Stimulated activated CD8-positive, alpha-beta memory T cell treated with anti-CD3 and anti-CD28 coated beads, Interleukin-15, amount 100 ng/mL, for 24 hours (primary cell): ENCODE measurements around the gene FCN1.

ENCODE experiments used
- DNase-seq: peaks from one replicate; pipeline ENCODE4 v3.0.0-alpha.2; 2020; ENCODE audit warnings: low read depth

The FCN1 gene

GRCh38 chr9:134937164-134937555, 19.4 kb upstream of the FCN1 start:
- no peak for DNase-seq

DNA sequence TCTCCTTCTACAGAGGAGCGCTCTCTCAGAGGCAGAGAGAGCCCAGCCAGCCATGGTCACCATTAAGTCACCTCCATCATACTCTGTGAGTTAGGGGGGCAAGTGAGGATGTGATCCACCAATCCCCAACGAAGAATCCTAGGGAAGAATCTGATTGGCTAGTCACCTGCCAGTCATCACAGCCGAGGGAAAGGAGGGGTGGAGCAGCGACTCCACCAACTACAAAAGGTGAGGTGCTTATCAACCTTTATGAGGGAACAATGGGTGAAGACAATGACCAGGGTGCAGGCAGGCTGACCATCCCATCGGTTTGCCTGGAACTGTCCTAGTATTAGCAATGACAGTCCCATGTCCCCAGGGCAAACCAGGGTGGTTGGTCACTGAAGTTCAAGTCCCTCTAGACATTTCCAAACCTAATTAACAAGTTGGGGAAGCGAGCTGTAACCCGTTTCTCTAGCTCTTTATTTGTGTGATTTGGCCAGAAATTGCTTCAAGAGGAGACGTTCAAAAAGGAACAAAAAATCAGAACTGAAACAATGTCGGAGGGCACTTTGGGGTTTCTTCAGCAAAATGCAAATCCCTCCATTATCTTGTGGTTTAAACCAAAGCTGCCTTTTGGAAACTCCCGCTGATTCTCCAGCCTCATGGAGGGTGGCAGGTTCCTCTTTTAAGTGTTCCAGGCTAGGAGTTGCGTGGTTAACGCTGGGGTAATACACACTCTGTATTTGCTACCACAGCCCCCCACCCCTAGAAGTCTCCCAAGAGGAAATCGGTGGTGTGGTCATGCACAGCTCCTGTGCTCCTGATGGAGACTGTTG, 18.8 kb upstream of the FCN1 start:
- no peak for DNase-seq

DNA sequence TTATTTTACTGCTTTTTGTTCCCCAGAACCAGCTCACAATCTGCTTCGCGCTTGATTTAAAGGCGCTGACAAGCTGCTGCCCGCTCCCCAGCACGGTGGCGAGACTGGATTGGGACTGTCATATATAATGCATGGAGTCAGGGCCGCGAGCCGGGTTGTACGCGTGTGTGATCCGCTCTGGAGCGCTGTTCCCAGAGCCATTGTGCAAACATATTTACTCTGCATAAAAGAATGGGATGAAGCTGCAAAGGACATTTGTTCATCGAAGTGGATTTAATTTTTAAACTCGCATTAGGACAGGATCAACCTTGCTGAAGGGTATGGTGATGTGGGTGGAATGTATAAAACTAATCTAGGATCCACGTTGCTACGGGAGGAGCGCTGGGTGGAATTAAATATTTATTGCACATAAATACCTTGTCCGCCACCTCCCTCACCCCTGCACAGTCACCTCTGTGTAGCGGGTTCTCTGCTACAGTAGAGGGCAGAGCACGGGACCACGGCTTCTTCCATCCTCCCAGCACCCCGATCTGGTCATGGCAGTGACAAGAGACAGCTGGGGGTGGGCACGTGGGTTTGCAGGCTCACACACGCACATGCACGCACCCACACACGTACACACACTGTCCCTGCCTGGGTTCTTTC, 18.1 kb upstream of the FCN1 start:
- no peak for DNase-seq

GRCh38 chr9:134935056-134935640, 17.4 kb upstream of the FCN1 start:
- DNase-seq = no peak

DNA sequence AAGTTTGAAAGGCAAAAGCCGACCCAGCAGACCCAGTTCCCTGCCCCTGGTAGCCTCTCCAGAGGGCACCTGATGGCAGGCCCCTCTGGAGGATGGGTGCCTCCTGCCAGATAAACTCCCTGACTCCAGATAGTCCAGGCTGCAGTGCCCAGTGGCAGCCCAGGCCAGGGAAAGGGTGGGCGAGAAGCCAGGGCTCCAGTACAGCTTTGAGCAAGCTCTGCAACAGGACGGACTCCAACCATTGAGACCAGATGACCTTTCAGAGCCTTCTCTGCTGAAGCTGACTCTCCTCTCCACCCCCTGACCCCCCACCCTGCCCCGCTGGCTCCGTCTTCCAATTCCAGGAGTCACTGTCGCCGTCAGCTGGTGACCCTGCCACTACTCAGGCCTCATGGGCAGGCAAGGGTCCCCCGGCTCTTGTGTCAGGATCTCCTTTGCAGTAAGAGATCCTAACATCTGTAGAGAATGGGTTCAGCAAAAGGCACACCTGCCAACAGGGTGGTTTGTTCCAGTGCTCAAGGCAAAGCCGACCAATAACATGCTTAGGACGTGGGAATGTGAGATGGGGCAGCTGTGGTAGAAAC, 15.5 kb upstream of the FCN1 start:
- no peak for DNase-seq

DNA sequence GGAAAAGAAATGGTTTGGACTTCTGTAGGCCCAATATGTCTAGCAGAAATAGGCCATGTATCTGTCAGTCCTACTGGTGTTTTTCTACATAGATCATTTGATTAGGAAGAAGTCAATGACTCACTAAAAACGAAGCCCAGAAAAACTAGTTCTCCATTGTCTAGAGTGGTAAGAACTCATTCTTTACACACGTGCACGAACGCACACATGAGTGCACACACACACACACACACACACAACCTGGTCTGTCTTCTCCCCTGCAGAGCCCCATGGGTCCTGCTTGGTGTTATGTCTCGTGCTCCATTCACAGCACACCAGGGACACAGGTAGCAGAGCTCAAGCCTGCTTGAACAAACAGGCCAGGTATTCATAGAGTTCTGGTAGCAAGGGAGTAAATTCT, 14.9 kb upstream of the FCN1 start:
- no peak for DNase-seq

- DNase-seq = no peak
These were observed 14.5 kb upstream of the FCN1 start for GRCh38 chr9:134932171-134932570.

DNA sequence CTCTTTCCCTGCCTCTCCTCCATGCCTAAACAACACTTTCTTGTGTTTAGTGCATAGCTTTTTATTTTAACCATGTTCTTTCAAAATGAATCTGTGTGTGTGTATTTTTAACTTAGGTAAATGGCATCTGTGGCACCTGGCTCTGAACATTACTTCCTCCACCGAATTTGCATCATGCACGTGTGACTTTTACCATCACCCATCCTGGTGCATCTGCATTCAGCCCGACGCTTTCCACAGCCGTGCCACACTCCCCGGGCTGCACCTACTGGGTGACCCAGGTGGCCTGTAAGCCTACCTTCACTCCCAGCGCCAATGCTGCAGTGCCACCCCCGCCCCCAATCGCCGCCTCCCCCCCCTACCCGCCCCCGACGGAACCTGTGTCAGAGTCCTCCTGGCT, 12.7 kb upstream of the FCN1 start:
- no peak for DNase-seq

DNA sequence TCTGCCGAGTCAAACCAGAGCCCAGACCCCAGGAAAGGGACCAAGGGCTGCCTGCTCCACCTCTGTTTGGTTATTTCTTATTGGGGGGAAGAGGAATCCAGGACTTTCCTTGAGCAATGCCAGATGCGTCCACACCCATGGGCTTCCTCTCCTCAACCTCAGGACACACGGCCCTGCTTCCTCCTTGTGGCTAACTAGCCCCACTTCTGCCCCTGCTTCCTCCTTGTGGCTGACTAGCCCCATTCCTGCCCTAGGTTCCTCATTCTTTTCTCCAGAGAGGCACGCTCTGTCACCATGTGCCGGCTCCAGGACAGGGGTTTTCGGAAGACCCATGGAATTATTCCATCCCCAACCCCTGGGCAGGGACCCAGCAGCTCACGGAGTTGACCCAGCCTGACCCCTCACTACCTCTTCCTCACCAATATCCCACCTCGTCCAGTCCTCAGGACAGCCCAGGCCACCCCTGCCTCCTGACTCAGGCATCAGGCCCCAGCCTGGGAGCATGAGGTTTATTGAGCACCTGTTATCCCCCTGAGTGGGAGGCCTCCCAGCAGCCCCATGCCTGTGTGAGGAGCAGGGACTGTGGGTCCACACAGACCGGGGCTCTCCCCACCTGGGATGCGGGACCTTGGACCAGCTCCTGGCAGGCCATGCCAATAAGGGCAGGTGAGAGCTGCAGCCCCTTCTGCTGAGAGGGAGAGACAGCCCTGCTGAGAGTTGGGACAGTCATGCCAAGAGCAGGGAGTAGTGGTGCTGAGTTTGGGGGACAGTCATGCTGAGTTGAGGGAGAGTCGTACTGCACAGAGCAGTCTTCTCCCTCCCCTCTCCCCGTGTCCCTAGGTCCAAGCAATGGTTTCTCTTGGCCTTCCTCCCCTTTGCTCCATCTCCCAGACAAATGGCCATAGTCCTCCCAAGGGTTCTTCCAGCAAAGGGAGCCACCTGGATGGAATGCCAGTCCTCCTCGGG, 11.8 kb upstream of the FCN1 start:
- DNase-seq = no peak

- DNase-seq = no peak
These were observed 10.9 kb upstream of the FCN1 start for GRCh38 chr9:134928436-134929192.

DNA sequence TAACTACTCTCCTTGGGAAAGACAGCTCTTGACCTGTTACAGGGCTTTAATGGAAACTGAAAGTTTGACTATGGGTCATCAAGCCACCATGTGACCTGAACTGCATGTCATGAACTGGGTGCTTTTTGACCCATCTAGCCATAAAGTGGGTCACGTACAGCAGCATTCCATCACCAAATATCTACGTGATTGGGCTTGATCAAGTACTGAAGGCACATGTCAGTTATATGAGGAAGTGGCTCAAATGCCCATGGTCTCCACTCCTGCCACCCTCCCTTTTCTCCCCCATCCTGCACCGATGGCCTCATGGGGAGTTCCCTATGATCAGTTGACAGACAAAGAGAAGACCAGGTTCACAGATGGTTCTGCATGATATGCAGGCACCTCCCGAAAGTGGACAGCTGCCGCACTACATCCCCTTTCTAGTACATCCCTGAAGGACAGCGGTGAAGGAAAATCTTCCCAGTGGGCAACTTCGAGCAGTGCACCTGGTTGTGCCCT, 7.3 kb upstream of the FCN1 start:
- no peak for DNase-seq

DNA sequence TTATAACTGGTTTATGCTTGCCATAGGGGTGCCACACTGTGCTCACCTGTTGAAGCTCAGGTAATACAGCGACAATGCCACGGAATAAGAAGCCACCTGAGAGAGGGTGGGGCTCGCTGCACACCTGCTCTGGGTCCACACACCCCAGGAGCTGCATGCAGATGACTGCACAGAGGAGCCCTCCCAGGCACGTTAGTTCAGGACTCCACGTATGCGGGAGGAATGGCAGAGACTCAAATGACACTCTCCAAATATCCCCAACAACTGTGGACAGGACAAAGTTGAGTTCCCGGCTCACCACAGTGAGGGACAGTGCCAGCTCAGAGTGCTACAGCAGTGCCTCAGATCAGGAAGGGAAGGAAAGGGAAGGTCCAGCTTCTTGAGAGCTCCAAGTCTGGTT, 5.8 kb upstream of the FCN1 start:
- no peak for DNase-seq

DNA sequence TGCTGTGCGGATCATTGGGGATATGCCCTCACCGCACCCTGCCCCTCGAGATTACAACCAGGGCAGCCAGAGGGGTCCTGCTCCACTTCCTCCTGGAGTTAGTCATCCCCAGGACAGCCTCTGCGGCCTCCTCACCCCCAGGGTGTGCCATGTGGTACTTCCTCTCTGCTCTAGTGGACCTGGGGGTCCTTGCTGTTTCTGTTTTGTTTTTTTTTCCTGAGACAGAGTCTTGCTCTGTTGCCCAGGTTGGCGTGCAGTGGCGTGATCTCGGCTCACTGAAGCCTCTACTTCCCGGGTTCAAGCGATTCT, 5.2 kb upstream of the FCN1 start:
- no peak for DNase-seq

- no peak for DNase-seq
These were observed 4.6 kb upstream of the FCN1 start for GRCh38 chr9:134922066-134922931.

DNA sequence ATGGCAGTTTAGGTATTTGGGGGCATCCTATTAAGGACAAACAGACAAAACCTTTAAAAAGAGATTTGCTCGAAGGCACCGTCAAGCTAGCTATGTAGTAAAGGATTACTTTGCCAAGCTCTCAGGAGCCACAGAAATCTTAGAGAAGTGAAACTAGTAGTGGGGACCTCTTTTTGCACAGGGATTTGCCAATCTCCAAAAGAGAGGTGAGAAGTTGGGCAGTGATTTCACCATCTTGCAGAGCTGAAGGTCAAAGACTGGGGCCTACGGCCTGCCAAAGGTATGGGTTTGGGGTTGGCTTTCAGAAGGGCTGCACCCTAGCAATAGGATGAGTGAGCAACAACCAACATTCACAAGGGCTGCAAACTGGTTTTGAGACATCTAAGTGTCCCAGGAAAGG, 1.6 kb upstream of the FCN1 start:
- DNase-seq = no peak

DNA sequence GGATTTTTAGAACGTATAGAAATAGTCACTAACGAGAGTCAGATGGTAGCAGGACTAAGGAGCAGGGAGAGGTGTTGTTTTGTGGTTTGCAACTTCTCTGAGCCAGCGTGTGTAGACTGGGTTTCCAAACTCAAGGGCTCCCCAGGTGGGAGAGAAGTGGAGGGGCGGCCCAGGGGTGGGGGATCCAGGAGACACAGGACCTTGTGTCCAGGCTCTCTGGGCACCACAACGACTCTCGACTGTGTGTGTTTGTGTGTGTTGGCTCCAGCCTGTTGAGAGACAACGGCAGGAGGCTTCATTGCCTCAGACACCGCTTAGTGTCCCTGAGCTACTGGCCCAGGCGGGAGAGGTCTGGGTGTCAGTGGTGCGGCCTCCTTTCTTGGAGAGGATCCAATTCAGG, 934 bp upstream of the FCN1 start:
- no peak for DNase-seq

- no peak for DNase-seq
These were observed 1.5 kb downstream of the FCN1 start for GRCh38 chr9:134916161-134916665.

GRCh38 chr9:134915046-134915985, 2.4 kb downstream of the FCN1 start:
- no peak for DNase-seq

GRCh38 chr9:134914501-134914834, 3.2 kb downstream of the FCN1 start:
- DNase-seq = no peak
